ENCODE measurements around the gene VPS26B. TPM values are rescaled to one million over a fixed set of nuclear protein-coding genes. Genes with fewer than 3 reads are reported as not detected.

Gene VPS26B
- total RNA-seq, 1 experiment from 2014 or later = 33.1 TPM

DNA sequence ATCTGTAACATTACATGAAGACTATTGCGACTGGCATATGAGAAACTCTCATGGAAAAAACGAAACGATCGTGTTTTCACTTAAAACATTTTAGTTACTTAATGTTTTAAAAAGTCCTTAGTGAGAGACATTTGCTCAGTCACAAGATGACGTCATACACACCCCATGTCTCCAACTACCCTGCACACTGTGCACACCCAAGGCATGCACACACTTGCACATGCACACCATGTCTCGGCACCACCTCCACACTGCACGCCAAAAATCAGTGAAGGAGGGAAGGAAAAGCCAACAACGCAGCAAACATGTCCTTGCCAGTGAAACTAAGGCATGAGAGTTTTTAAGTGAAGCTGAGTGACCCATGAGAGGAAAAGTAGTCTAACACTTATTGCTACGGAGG, 18.7 kb upstream of the VPS26B start:
- no TSS peak for BruUV-seq (replicated peaks)
- no peak for DNase-seq
- H3K36me3 Mint-ChIP-seq (ENCODE audit: insufficient read depth, unreplicated experiment) = peaks cover 39% of the 10 kb centered on the region
- no peak overlapping the region for H3K4me3 Mint-ChIP-seq (ENCODE audit: low read depth, unreplicated experiment)
- no peak overlapping the region for H3K27ac Mint-ChIP-seq (ENCODE audit: unreplicated experiment)
- no peak for TF ChIP-seq CTCF (IDR thresholded peaks at IDR 0.05; ENCODE audit: unreplicated experiment)
- no peaks in the 10 kb centered on the region for H3K27me3 Mint-ChIP-seq (ENCODE audit: unreplicated experiment)
- CTCF ChIA-PET = interaction anchor here (0.6 kb wide), 1 partner anchor 375 kb away, joined by 3 read pairs; no protein-coding TSS in a partner anchor
- H3K9me3 Mint-ChIP-seq (ENCODE audit: low read depth, unreplicated experiment) = no peaks in the 10 kb centered on the region
- intact Hi-C loops (cut with micrococcal nuclease; ENCODE audit: unreplicated experiment) = no loop called here
- no peaks in the 10 kb centered on the region for H3K4me1 Mint-ChIP-seq (ENCODE audit: low read depth, unreplicated experiment)

- peaks cover 36% of the 10 kb centered on the region for H3K36me3 Mint-ChIP-seq (ENCODE audit: insufficient read depth, unreplicated experiment)
Observed at GRCh38 chr11:134206185-134206584, 18.3 kb upstream of the VPS26B start.

GRCh38 chr11:134207538-134208239, 16.8 kb upstream of the VPS26B start:
- Mint-ChIP-seq H3K27me3 (ENCODE audit: unreplicated experiment) (no peaks in the 10 kb centered on the region), H3K27ac (ENCODE audit: unreplicated experiment) (no peak overlapping the region), H3K4me3 (ENCODE audit: low read depth, unreplicated experiment) (no peak overlapping the region), H3K9me3 (ENCODE audit: low read depth, unreplicated experiment) (no peaks in the 10 kb centered on the region), H3K4me1 (ENCODE audit: low read depth, unreplicated experiment) (peaks cover 8% of the 10 kb centered on the region), H3K36me3 (ENCODE audit: insufficient read depth, unreplicated experiment) (peaks cover 31% of the 10 kb centered on the region)
- BruUV-seq (replicated peaks) = no TSS peak
- CTCF ChIA-PET = interaction anchor here (0.7 to 1.0 kb wide), 3 partner anchors 17 to 59 kb away, joined by 3 to 6 read pairs (median 4); partner anchors contain the start of gene VPS26B
- TF ChIP-seq CTCF (IDR thresholded peaks at IDR 0.05; ENCODE audit: unreplicated experiment) = peak; percentile 81
- intact Hi-C loops (cut with micrococcal nuclease; ENCODE audit: unreplicated experiment) = no loop called here
- DNase-seq = peak; percentile 66

More at GRCh38 chr11:134206185-134206584, 18.3 kb upstream of the VPS26B start:
- Mint-ChIP-seq H3K4me3 (ENCODE audit: low read depth, unreplicated experiment) (no peak overlapping the region), H3K27ac (ENCODE audit: unreplicated experiment) (no peak overlapping the region), H3K9me3 (ENCODE audit: low read depth, unreplicated experiment) (no peaks in the 10 kb centered on the region), H3K27me3 (ENCODE audit: unreplicated experiment) (no peaks in the 10 kb centered on the region), H3K4me1 (ENCODE audit: low read depth, unreplicated experiment) (no peaks in the 10 kb centered on the region)
- TF ChIP-seq CTCF (IDR thresholded peaks at IDR 0.05; ENCODE audit: unreplicated experiment) = no peak
- BruUV-seq (replicated peaks) = no TSS peak
- no peak for DNase-seq
- intact Hi-C loops (cut with micrococcal nuclease; ENCODE audit: unreplicated experiment) = no loop called here
- CTCF ChIA-PET = no interaction called here

GRCh38 chr11:134215836-134216235, 8.6 kb upstream of the VPS26B start:
- no peak overlapping the region for H3K4me3 Mint-ChIP-seq (ENCODE audit: low read depth, unreplicated experiment)
- DNase-seq = no peak
- peaks cover 21% of the 10 kb centered on the region for H3K36me3 Mint-ChIP-seq (ENCODE audit: insufficient read depth, unreplicated experiment)
- H3K27me3 Mint-ChIP-seq (ENCODE audit: unreplicated experiment) = no peaks in the 10 kb centered on the region
- peaks cover 28% of the 10 kb centered on the region for H3K4me1 Mint-ChIP-seq (ENCODE audit: low read depth, unreplicated experiment)
- CTCF ChIA-PET = no interaction called here
- no peaks in the 10 kb centered on the region for H3K9me3 Mint-ChIP-seq (ENCODE audit: low read depth, unreplicated experiment)
- intact Hi-C loops (cut with micrococcal nuclease; ENCODE audit: unreplicated experiment) = no loop called here
- BruUV-seq (replicated peaks) = no TSS peak
- no peak for TF ChIP-seq CTCF (IDR thresholded peaks at IDR 0.05; ENCODE audit: unreplicated experiment)
- H3K27ac Mint-ChIP-seq (ENCODE audit: unreplicated experiment) = no peak overlapping the region

Measured in Calu3 (cell line).